OCI-LY3 (cell line): ENCODE measurements around the gene SNORC.

Experiments
- CTCF ChIP-seq: fragments of 200-600, 300-600 bp; sonication (generic); IDR thresholded peaks from 2 replicates; pipeline ENCODE4 v1.5.1; 2014; ENCODE audit warnings: antibody characterized with exemption, low read length, low read depth
- EZH2phosphoT487 ChIP-seq: fragments of 200-600 bp; shearing (Covaris generic); IDR thresholded peaks from 2 replicates; pipeline ENCODE4 v1.6.1; 2018; ENCODE audit warnings: antibody characterized with exemption, mixed run types, low read depth

GRCh38 chr2:232838406-232838874 is 31.6 kb upstream of the SNORC start:
- TF ChIP-seq CTCF (no peak), EZH2phosphoT487 (no peak)
